Vagina (tissue), 2 donors: ENCODE data around the gene CPPED1.

ENCODE experiments used
- POLR2A ChIP-seq, 2 donors: fragments of 450-650 bp; IDR thresholded peaks; one replicate each; pipeline ENCODE4 v1.6.1; 2017; ENCODE audit warnings: antibody characterized with exemption in 2 of 2, mild to moderate bottlenecking in 2 of 2, moderate library complexity in 2 of 2
- TF ChIP-seq, protein P1 (sequence below), 3 experiments: fragments of 450-650 bp in 2 of 3; fragments of 200-600 bp in 1 of 3; sonication (generic) in 1 of 3; IDR thresholded peaks; one replicate each; pipeline ENCODE4 v1.5.1; 2017 to 2019; ENCODE audit warnings: antibody characterized with exemption in 3 of 3, mild to moderate bottlenecking in 2 of 3, moderate library complexity in 2 of 3

- TF ChIP-seq, protein P1, sequence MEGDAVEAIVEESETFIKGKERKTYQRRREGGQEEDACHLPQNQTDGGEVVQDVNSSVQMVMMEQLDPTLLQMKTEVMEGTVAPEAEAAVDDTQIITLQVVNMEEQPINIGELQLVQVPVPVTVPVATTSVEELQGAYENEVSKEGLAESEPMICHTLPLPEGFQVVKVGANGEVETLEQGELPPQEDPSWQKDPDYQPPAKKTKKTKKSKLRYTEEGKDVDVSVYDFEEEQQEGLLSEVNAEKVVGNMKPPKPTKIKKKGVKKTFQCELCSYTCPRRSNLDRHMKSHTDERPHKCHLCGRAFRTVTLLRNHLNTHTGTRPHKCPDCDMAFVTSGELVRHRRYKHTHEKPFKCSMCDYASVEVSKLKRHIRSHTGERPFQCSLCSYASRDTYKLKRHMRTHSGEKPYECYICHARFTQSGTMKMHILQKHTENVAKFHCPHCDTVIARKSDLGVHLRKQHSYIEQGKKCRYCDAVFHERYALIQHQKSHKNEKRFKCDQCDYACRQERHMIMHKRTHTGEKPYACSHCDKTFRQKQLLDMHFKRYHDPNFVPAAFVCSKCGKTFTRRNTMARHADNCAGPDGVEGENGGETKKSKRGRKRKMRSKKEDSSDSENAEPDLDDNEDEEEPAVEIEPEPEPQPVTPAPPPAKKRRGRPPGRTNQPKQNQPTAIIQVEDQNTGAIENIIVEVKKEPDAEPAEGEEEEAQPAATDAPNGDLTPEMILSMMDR (IDR thresholded peaks at IDR 0.05), result no peak
- no peak for TF ChIP-seq POLR2A (IDR thresholded peaks at IDR 0.05)
These were observed 17.6 kb downstream of the CPPED1 start for GRCh38 chr16:12786081-12786480.
